ENCODE data around the gene ZNF718. TPM values are rescaled to one million over a fixed set of nuclear protein-coding genes. Genes with fewer than 3 reads are reported as not detected.
A peak's percentile ranks its signal among the peaks of the same experiment; 100 is the strongest.
"Not testable (repeated sequence)": the region's sequence is repeated elsewhere in the genome, so short reads cannot be mapped to it uniquely, and the experiment has no call there.

The ZNF718 gene
- polyA plus RNA-seq, 2 of the 4 experiments (the other 2 are of a cell fraction) = 0.96 to 1.1 TPM

DNA sequence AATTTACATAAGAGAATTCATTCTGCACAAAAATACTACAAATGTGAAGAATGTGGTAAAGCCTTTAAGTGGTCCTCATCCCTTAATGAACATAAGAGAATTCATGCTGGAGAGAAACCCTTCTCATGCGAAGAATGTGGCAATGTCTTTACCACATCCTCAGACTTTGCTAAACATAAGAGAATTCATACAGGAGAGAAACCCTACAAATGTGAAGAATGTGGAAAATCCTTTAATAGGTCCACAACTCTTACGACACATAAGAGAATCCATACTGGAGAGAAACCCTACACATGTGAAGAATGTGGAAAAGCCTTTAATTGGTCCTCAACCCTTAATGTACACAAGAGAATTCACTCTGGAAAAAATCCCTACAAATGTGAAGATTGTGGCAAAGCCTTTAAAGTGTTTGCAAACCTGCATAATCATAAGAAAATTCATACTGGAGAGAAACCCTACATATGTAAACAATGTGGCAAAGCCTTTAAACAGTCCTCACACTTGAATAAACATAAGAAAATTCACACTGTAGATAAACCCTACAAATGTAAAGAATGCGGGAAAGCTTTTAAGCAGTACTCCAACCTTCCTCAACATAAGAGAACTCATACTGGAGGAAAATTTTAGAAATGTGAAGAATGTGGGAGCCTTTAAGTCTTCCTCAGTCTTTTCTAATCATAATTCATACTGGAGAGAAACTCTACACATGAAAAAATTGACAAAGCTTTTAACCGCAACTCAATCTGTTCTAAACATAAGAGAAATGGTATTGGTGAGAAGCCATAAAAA lies 37.4 kb downstream of the ZNF718 start:
- FAIRE-seq (no peak), ATAC-seq (no peak), DNase-seq (ENCODE audit: low read depth in 1 of 2, low spot score in 1 of 2) (peak in 1 of 2 experiments; percentile 2)
- Histone ChIP-seq H3K9me3 (peaks cover 58% of the 10 kb centered on the region), H3K4me2 (no peak overlapping the region), H3K4me3 (no peak overlapping the region), H3K4me1 (no peaks in the 10 kb centered on the region), H3K27ac (no peak overlapping the region)
- 90% methylated on average over 4 of the region's 4 CpGs for WGBS (ENCODE audit: missing lambda C conversion rate)
- POLR2A ChIA-PET = no interaction called here
- CTCF ChIA-PET = no interaction called here
- no peak for TF ChIP-seq CHD2 (IDR thresholded peaks at IDR 0.05; ENCODE audit: low read length, partially characterized antibody)
- TF ChIP-seq GATA3 (IDR thresholded peaks at IDR 0.05; ENCODE audit: borderline replicate concordance) = peak; percentile 16; the same call in 1 of the 2 replicates

DNA sequence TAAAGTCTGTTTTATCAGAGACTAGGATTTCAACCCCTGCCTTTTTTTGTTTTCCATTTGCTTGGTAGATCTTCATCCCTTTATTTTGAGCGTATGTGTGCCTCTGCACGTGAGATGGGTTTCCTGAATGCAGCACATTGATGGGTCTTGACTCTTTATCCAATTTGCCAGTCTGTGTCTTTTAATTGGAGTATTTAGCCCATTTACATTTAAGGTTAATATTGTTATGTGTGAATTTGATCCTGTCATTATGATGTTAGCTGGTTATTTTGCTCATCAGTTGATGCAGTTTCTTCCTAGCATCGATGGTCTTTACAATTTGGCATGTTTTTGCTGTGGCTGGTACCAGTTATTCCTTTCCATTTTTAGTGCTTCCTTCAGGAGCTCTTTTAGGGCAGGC lies 45.3 kb downstream of the ZNF718 start:
- H3K27ac ChIP-seq; H3K4me1 ChIP-seq; CTCF ChIA-PET; DNase-seq (ENCODE audit: low read depth in 1 of 2, low spot score in 1 of 2); H3K4me2 ChIP-seq; FAIRE-seq; ATAC-seq; POLR2A ChIA-PET; H3K4me3 ChIP-seq: not testable (repeated sequence)
- WGBS (ENCODE audit: missing lambda C conversion rate) = 49% methylated on average over 3 of the region's 3 CpGs
- H3K9me3 ChIP-seq = peaks cover 20% of the 10 kb centered on the region; the same call in 2 of the 3 replicates

DNA sequence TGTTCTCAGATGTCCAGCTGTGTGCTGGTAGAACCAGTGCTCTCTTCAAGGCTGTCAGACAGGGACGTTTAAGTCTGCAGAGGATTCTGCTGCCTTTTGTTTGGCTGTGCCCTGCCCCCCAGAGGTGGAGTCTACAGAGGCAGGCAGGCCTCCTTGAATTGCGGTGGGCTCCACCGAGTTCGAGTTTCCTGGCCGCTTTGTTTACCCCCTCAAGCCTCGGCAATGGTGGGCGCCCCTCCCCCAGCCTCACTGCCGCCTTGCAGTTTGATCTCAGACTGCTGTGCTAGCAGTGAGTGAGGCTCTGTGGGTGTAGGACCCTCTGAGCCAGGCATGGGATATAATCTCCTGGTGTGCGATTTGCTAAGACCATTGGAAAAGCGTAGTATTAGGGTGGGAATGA lies 47.0 kb downstream of the ZNF718 start:
- not testable (repeated sequence) for H3K4me1 ChIP-seq

DNA sequence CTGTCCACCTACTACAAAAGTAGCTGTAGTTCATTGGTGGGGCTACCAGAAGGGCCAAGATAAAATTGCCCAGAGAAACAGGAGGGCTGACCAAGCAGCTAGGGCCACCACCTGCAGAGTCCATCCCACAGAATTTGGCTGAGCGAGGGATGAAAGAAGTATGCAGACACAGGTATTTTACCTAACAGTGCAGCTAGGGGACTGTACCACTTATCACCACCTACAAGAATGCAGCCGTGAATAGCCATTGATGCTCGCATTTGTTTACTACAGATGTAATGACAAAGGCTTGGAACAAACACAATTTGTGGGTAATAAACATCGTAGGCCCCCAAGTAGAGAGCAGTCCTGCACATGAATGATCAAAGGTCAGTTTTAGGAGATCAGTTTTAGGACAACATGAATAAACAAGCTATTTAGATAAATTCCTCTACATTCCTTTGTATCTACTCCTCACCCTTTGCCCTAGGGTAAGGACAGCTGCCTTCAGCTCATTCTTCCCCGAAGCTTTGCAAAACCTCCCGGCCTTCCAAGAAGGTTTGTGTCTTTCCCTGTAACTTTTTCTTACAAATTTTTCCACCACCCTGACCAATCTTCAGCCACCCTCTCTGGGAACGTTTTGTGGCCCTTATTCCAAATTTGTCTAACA lies 49.5 kb downstream of the ZNF718 start:
- no peak overlapping the region for H3K4me3 ChIP-seq
- H3K27ac ChIP-seq = no peak overlapping the region
- ChIA-PET POLR2A (no interaction called here), CTCF (no interaction called here)
- FAIRE-seq (no peak), ATAC-seq (no peak), DNase-seq (ENCODE audit: low read depth in 1 of 2, low spot score in 1 of 2) (no peak)
- H3K4me2 ChIP-seq = no peak overlapping the region
- H3K4me1 ChIP-seq = no peaks in the 10 kb centered on the region
- 46% methylated on average over 7 of the region's 7 CpGs for WGBS (ENCODE audit: missing lambda C conversion rate)
- peaks cover 13% of the 10 kb centered on the region; the same call in 2 of the 3 replicates for H3K9me3 ChIP-seq
- TF ChIP-seq NPAS2 (CRISPR knock-in tag; IDR thresholded peaks at IDR 0.05; ENCODE audit: borderline replicate concordance) (no peak), NR3C1 (IDR thresholded peaks at IDR 0.05) (no peak), JUN (IDR thresholded peaks at IDR 0.05) (no peak), ZNF302 (CRISPR knock-in tag; IDR thresholded peaks at IDR 0.05) (no peak), BHLHE40 (IDR thresholded peaks at IDR 0.05; ENCODE audit: low read depth, low read length) (no peak), ZFP36 (IDR thresholded peaks at IDR 0.05; ENCODE audit: borderline replicate concordance, partially characterized antibody) (no peak), EP300 (IDR thresholded peaks at IDR 0.05) (no peak), FOSL2 (IDR thresholded peaks at IDR 0.05) (no peak), FOSL2 (CRISPR knock-in tag; IDR thresholded peaks at IDR 0.05) (no peak), POLR2A (IDR thresholded peaks at IDR 0.05; ENCODE audit: low read length) (no peak), SREBF2 (IDR thresholded peaks at IDR 0.05) (no peak)
- TF ChIP-seq, protein P1, sequence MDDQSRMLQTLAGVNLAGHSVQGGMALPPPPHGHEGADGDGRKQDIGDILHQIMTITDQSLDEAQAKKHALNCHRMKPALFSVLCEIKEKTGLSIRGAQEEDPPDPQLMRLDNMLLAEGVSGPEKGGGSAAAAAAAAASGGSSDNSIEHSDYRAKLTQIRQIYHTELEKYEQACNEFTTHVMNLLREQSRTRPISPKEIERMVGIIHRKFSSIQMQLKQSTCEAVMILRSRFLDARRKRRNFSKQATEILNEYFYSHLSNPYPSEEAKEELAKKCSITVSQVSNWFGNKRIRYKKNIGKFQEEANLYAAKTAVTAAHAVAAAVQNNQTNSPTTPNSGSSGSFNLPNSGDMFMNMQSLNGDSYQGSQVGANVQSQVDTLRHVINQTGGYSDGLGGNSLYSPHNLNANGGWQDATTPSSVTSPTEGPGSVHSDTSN (IDR thresholded peaks at IDR 0.05) = no peak
- TF ChIP-seq, protein P2, sequence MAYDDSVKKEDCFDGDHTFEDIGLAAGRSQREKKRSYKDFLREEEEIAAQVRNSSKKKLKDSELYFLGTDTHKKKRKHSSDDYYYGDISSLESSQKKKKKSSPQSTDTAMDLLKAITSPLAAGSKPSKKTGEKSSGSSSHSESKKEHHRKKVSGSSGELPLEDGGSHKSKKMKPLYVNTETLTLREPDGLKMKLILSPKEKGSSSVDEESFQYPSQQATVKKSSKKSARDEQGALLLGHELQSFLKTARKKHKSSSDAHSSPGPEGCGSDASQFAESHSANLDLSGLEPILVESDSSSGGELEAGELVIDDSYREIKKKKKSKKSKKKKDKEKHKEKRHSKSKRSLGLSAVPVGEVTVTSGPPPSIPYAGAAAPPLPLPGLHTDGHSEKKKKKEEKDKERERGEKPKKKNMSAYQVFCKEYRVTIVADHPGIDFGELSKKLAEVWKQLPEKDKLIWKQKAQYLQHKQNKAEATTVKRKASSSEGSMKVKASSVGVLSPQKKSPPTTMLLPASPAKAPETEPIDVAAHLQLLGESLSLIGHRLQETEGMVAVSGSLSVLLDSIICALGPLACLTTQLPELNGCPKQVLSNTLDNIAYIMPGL (CRISPR knock-in tag; IDR thresholded peaks at IDR 0.05; ENCODE audit: borderline replicate concordance) = no peak
- TF ChIP-seq, protein P3, sequence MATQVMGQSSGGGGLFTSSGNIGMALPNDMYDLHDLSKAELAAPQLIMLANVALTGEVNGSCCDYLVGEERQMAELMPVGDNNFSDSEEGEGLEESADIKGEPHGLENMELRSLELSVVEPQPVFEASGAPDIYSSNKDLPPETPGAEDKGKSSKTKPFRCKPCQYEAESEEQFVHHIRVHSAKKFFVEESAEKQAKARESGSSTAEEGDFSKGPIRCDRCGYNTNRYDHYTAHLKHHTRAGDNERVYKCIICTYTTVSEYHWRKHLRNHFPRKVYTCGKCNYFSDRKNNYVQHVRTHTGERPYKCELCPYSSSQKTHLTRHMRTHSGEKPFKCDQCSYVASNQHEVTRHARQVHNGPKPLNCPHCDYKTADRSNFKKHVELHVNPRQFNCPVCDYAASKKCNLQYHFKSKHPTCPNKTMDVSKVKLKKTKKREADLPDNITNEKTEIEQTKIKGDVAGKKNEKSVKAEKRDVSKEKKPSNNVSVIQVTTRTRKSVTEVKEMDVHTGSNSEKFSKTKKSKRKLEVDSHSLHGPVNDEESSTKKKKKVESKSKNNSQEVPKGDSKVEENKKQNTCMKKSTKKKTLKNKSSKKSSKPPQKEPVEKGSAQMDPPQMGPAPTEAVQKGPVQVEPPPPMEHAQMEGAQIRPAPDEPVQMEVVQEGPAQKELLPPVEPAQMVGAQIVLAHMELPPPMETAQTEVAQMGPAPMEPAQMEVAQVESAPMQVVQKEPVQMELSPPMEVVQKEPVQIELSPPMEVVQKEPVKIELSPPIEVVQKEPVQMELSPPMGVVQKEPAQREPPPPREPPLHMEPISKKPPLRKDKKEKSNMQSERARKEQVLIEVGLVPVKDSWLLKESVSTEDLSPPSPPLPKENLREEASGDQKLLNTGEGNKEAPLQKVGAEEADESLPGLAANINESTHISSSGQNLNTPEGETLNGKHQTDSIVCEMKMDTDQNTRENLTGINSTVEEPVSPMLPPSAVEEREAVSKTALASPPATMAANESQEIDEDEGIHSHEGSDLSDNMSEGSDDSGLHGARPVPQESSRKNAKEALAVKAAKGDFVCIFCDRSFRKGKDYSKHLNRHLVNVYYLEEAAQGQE (IDR thresholded peaks at IDR 0.05) = no peak
- TF ChIP-seq, protein P4, sequence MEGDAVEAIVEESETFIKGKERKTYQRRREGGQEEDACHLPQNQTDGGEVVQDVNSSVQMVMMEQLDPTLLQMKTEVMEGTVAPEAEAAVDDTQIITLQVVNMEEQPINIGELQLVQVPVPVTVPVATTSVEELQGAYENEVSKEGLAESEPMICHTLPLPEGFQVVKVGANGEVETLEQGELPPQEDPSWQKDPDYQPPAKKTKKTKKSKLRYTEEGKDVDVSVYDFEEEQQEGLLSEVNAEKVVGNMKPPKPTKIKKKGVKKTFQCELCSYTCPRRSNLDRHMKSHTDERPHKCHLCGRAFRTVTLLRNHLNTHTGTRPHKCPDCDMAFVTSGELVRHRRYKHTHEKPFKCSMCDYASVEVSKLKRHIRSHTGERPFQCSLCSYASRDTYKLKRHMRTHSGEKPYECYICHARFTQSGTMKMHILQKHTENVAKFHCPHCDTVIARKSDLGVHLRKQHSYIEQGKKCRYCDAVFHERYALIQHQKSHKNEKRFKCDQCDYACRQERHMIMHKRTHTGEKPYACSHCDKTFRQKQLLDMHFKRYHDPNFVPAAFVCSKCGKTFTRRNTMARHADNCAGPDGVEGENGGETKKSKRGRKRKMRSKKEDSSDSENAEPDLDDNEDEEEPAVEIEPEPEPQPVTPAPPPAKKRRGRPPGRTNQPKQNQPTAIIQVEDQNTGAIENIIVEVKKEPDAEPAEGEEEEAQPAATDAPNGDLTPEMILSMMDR (IDR thresholded peaks at IDR 0.05) = no peak
- TF ChIP-seq, protein P5, sequence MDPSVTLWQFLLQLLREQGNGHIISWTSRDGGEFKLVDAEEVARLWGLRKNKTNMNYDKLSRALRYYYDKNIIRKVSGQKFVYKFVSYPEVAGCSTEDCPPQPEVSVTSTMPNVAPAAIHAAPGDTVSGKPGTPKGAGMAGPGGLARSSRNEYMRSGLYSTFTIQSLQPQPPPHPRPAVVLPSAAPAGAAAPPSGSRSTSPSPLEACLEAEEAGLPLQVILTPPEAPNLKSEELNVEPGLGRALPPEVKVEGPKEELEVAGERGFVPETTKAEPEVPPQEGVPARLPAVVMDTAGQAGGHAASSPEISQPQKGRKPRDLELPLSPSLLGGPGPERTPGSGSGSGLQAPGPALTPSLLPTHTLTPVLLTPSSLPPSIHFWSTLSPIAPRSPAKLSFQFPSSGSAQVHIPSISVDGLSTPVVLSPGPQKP (IDR thresholded peaks at IDR 0.05; ENCODE audit: low read depth, low read length) = no peak
- TF ChIP-seq, protein P6, sequence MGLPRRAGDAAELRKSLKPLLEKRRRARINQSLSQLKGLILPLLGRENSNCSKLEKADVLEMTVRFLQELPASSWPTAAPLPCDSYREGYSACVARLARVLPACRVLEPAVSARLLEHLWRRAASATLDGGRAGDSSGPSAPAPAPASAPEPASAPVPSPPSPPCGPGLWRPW (IDR thresholded peaks at IDR 0.05) = no peak

More for the DNA sequence above, 47.0 kb downstream of the ZNF718 start:
- H3K4me2 ChIP-seq; POLR2A ChIA-PET; DNase-seq (ENCODE audit: low read depth in 1 of 2, low spot score in 1 of 2); ATAC-seq; H3K4me3 ChIP-seq; CTCF ChIA-PET; H3K27ac ChIP-seq; H3K9me3 ChIP-seq; FAIRE-seq: not testable (repeated sequence)
- 76% methylated on average over 8 of the region's 10 CpGs for WGBS (ENCODE audit: missing lambda C conversion rate)

Data from A549 (cell line).